GM12864 (cell line): ENCODE data around the gene DCP1A.

Experiments
- DNase-seq: peaks from one replicate; pipeline ENCODE4 v3.0.0-alpha.2; 2011; ENCODE audit warnings: low read depth
- H3K4me3 ChIP-seq: 2 replicates; pipeline ENCODE4 v1.5.1; 2011; ENCODE audit warnings: mild to moderate bottlenecking, low read depth, low read length, control low read depth
- CTCF ChIP-seq: IDR thresholded peaks from 2 replicates; pipeline ENCODE4 v1.5.1; 2011; ENCODE audit warnings: low read depth, mild to moderate bottlenecking, moderate library complexity, low read length, control low read depth, inconsistent platforms; ENCODE audit errors: missing control alignments

DCP1A gene

GRCh38 chr3:53234841-53235232, 112.5 kb downstream of the DCP1A start:
- DNase-seq = no peak
- H3K4me3 ChIP-seq = no peak overlapping the region

GRCh38 chr3:53234130-53234840, 113.1 kb downstream of the DCP1A start:
- no peak overlapping the region for H3K4me3 ChIP-seq
- DNase-seq = no peak
- no peak for TF ChIP-seq CTCF

More at GRCh38 chr3:53234841-53235232, 112.5 kb downstream of the DCP1A start:
- TF ChIP-seq CTCF = no peak
